G401.6 (cell line): Measurements from ENCODE around the gene NDUFV1.

Experiments used
- FAIRE-seq: peaks from 2 replicates; lab custom pipeline; 2012; peaks lifted over from hg19 to GRCh38; lab: Jason Lieb, UNC

The NDUFV1 gene

DNA sequence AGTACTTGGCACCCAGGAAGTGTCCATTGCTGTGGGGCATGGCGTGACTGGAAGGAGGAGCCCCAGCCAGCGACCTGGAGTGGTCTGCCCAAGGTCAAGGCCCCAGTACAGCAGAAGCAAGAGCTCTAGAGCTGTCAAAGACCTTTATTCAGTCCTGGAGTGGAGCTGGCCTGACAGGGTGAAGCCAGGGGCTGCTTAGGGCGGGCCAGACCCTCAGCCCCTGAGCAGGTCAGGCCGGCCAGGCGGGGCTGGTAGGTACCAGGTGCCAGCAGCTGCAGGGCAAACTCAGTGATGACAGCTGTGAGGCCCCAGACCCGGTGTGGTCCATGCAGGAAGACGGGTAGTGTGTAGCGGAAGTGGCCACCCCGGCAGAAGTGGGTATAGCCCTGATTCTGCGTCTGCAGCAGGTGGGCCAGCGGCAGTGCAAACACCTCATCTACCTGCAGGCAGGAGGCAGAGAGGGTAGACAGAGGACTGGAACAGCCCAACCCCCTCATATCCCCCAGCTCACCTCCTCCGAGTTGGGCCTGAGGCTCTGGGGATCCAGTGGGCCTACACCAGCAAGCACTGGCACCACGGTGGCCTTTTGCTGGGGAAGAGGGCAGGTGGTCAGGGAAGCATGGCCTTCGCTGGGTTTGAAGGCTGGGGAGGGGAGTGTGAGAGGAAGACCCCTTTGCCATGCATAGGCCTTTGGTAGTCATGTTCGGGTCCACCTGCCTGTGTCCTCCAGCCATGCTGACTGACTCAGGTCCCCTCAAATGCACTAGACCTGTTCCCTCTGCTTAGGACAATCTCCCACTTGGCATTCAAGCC is 21.3 kb downstream of the NDUFV1 start:
- FAIRE-seq, result no peak

DNA sequence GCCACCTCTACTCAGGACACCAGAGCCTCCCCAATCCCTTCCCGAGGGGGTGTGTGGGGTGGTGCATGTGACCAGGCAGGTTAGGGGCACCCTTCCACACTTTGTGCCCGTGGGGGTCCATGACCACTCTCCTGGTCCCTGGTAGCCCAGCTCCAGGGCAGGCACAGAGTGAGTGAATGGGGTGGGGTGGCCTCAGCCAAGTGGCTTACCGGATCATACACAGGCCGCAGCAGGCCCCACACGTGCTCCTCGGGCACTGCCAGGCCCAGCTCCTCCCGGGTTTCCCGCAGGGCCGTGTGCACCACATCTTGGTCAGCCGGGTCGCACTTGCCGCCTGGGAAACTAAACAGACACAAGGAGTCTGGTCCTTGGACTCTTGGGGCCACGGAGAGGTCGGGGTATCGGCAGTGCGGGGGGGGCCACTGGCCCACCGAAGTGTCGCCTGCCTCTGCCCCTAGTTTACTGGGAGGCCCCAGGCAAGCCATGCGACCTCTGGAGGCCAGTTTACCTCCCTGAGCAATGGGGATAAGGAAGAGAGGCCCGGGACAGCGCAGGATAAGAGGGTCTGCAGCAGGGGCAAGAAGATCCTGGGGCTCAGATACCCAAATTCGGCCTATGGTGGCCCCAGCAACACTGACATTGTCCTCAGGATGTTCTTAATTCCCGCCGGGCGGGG is 22.1 kb downstream of the NDUFV1 start:
- no peak for FAIRE-seq

DNA sequence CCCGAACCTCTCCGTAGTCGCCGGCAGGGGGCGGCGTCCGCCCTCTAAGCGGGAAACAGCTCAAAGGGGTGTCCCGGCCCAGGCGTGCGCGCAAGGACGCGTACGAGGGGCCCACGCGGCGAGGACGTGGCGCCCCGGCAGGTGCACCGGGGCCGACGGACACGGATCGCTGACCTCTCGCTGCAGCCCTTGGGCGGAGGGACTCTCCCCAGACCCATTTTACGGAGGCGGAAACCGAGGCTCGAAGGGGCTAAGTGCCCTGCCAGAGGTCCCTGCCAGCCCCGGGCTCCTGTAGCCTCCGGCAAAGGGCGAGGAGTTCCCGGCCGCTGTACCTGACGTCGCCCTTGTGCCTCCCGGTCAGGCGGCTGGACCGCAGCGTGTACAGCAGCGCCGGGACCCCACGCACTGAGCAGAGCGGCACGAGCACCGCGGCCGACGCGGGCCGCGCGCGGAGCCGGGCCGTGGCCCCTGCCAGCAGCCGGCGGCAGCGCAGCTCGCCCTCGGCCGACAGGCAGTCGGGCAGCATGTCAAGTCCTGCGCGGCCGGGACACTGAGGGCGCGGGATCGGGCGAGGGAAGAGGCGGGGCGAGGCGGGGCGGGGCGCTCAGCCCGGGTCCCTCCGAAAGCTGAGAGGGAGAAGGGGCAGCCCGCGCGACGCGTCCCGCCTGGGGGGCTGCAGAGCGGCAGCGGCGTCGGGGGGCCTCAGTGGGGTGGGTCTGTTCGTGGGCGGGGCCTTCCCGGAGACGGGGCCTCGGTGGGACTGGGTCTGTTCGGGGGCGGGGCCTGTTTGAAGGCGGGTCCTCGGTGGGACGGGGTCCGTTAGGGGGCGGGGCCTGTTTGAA is 22.9 kb downstream of the NDUFV1 start, which contains the start of gene NUDT8:
Gene NUDT8 (minus strand): TSS at position 552 of the 842 bp plus-strand sequence. CDS start 26 bp downstream, at position 526.
- no peak for FAIRE-seq

DNA sequence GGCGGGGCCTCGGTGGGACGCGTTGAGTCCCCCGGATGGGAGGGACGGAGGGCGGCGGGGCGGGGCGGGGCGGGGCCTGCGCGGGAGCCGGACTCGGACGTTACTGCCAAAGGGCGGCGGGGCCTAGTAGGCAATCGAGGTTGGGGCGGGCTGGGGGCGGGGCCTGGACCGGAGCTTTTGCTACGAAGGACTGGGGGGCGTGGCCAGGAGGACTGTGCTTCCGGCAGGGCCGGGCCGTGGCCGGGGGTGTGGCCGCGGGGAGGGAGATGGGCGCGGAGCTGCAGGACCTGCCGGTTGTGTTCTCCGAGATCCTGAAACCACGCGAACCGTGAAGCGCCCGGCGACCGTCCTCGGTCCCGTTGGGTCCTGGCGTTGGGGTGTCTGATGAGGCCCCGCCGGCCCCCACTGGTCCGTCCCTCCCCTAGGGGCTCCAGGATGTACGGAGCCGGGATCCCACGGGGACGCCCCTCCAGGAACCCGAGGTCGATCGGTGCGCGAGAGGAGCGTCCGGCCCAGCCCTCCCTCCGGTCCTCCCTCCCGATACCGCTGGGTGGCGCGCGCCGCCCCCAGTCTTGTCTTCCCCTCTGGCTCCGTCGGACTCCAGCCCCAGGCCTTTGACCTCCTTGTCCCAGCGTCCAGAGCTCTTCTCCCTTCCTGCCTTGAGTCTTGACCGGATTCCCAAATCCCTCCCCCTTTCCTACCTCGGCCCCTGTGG is 23.6 kb downstream of the NDUFV1 start:
- no peak for FAIRE-seq

DNA sequence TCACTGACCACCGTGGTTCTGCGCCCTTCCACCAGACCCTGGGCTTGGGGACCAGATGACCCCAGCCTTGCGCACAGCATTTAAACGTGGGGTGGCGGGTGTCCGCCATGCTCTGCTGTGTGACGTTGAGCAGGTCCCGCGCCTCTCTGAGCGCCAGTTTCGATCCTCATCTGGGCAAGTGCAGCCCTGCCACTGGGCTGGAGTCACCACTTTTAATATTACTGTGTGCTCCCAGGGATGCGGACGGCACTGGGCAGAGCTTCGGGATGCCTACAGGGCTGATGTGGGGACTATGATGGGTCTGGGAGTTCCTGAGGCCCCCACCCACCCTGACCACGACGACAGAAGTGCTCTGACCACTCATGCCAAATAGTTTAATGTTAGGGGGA is 24.2 kb downstream of the NDUFV1 start:
- no peak for FAIRE-seq

DNA sequence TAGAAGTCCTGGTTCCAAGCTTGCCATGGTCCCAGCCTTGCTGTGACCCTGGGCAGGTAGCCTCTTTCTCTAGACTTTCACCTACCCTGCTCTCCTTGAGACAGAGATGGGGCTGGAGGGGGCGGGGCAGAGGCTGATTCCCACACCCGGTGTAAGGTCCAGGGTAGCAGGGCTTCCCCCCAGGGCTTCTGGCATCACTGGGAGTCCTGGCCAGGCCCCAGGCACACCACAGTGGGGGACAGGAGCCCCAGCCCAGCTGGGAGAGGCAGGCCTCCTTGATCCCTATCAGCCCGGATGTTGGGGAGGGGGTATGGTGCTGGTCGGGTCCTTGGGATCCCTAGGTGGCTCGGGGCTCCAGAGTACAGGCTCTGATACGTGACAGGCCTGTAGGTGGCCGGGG is 24.7 kb downstream of the NDUFV1 start:
- FAIRE-seq, result no peak

DNA sequence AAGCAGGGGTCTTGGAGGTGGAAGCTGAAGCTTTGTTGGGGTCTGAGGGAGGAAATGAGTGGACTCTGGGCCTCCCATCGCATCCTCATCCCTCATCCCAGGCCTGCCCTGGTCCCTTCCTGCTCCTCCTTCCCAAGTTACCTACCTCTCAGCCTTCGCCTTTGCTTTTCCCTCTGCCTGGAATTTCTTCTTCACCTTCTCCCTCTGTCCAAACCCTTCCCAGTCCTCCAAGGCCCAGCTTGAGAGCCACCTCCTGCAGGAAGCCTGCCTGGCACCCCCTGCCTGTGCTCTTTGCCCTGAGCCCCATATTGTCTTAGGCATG is 25.1 kb downstream of the NDUFV1 start:
- no peak for FAIRE-seq

DNA sequence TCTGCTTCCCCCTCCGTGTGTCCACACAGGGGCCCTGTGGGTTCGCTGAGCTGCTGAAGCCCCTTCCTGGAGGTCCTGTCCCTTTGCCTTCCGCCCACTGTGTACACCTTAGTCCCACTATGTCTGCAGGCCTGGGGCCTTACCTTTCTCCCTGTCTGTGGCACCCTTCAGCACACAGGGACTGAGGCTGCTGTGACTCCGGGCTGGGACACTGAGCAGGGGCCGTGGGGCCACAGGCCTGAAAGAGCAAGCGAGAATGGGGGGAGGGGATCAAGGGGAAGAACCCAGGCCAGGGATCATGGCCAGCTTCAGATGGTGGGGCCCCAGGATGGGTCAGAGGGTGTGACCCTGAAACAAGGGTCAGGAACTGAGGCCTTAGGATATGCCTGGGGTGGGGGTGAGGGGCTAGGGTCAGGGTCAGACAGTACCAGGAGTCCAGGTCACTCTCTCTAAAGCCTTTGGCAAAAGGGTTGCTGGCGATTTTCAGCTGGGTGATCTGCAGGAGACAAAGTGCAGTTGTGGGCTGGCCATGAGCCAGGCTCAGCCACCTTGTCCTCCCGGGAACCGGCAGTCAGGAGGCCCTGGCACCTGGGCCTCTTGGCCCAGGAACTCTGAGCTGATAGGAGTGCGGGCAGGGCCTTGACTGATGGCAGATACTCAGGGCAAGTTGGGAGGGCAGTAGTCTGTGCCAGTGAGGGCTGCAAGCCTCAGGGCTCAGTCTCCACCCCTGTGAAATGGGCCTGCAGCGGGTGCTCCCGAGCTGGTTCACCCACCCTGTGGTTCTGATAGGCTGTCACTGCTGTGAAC is 25.6 kb downstream of the NDUFV1 start:
- FAIRE-seq, result no peak

DNA sequence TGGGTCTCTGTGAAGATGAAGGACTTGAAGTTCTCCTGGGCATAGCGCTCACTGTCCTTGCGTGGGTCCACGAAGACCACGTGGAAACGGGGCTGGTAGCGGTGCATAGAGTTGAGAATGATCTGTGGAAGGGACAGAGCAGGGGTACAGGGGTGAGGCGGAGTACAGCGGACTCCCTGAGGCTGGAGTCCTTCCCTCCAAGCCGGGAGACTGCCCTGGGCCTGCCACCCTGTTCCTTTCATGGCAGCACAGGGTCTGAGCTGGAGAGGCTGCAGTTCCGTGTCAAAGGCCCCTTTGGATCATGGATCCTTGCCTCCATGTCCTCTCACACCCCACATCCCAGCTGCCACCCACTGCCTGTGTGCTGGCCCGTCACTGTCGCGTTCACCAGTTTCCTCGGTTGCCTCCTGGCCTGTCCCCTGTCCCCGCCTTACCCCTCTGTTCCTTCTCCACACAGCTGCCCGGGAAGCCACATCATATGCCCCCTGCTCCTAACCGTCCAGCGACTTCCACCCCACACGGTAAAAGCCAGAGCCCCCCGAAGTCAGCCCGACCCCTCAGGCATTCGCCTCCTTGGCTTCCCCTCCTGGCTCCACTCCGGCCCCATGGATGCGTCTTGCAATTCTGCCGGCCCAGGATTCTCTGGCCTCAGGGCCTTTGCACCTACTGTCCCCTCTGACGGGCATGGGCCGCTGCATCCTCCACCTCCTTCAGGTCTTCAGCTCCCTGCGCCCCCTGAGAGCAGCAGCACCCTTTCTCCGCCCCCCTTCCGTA is 26.4 kb downstream of the NDUFV1 start:
- no peak for FAIRE-seq

DNA sequence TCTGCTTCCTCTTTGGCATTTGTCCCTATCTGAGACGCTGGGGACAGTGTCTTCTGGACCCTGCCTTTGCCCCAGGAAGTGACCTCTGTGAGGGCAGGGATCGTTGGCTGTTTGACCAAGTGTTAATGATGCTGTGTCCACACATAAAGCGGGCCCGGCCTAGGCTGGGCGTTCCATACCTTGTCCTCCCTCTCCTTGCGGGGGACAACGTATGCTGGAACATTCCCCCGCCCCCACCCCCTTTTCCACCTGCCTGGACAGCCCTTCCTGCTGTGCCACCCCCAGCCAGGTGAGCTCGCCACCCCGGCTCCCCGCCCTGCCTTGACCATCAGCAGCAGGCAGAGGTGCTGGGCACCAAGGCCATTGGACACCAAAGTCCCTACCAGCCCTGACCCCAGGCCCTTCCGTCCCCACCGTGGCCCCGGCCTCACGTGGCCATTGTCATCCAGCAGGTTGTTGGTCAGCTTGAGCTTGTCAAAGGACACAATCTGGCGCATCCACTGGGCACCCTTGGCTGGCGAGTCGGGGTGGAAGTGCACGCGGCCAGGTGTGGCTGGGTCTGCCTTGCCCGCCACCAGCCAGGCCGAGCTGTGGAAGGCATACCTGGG is 27.1 kb downstream of the NDUFV1 start:
- FAIRE-seq, result no peak

DNA sequence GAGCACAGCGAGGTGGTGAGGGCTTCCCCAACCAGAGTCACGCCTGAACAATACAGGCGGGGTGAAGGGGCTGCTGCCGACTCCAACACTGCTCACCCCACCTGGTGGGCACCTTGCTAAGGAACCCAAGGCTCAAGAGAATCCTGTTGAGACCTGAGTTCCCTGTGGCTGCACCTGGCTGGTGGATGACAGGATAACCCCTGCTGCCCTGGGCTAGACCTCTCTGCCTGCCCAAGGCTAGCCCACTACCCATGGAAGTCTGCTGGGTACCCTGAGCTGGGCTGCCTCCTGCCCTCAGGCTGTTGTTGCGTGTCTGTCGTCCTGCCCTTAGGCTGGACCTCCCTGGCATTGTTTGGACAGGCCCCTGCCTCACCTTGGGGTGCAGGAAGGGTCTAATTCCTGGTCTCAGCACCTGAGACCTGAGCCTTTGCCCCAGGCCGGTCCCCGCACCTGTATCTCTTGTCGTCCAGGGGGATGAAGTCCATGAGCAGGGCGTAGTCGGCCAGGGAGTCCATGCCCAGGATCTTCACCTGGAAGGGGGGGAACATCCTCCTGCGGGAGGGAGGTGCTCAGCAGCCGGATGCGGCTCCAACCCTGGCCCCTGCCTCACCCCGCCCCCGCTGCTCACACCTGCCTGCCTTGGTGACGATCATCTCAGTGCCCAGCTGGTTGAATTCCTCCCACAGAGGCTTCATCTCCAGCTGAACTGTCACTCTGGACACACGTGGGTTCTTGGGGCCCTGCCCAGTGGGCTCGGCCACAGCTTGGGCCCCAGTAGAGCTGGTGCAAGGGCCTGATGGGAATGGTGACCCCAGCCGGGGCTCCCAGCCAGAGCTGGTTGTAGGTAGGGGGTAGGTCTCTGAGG is 27.9 kb downstream of the NDUFV1 start:
- FAIRE-seq, result no peak

DNA sequence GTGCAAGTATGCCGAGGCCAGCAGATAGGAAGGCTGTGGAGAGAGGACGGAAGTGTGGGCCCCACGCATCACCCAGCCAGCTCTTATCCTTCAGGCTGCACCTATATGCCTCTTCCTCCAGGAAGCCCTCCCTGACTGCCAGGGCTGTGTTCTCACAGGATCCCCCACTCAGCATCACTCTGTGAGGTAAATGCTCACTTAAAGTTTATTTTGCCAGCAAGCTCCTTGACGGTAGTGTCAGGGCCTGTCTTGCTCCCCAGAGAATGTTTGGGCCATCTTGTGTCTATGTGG is 28.4 kb downstream of the NDUFV1 start:
- no peak for FAIRE-seq

DNA sequence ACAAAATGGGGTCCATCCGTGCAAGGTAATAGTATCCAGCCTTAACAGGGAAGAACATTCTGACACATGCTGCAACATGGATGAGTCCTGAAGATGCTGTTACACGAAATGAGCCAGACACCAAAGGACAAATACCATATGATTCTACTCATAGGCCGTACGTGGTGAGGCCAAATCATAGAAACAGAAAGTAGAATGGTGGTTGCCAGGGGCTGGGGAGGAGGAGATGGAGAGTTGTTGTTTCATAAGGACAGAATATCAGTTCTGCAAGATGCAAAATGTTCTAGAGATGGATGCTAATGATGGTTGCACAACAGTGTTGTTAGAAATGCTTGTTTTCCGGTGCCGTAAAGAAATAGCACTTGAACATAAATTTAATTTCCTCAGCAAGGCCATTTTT is 30.2 kb downstream of the NDUFV1 start:
- FAIRE-seq, result no peak

DNA sequence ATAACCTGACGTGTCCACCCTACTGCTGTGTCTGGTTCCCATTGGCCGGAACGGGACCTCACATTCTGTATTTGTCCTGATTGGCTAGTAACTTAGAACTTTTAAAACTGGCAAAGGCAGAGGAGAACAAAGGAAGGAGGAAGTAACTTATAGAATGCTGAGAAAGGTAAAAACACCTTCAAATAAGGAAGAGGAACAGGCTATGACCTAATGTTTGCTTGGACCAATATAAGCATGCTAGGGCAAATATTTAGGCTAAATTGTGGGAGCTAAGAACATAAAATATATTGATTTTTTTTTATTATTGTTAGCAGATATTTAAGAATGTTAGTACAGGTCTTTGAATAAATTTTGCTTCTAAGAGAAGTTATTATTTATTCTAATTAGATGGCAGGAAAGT is 30.7 kb downstream of the NDUFV1 start:
- FAIRE-seq, result peak; percentile 30

DNA sequence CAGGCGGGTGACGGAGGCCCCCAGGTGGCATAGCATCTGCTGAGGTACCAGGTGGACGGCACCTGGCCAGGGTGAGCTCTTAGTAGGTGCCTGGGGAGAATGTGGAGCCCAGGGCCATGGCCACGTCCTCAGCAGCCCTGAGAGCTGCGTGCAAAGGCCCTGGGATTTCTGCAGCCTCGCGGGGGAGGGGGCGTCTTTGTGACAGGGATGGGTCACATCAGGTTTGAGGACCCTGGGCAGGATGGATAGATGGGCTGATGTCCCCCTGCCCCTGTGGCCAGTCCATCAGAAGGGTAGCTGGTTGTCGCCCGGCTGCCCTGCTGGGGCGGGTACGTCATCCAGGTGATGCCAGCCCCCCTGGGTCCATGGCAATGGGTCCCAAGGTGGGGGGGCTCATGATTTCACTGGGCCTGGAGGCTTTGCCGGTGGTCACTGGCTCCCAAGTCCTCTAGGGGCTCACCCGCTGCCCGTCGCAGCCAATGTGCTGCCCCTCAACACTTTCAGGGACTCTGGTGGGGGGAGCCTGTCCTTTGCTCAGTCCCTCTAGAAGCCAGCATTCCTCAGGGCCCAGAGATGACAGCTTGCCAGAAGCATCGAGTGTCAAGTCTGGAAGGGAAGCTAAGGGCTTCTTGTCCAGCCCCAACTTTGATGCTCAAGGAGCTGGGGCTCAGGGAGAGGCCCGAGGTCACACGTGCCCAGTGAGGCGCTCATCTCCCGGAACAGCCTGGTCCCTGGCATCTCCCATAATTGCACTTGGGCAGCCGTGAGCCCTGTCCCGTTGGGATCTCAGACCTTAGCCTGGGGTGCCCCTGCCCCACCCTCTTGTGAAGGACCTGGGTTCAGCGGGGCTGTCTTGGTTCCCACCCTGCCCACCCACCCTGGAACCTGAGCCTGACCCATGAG is 32.0 kb downstream of the NDUFV1 start:
- FAIRE-seq, result no peak

DNA sequence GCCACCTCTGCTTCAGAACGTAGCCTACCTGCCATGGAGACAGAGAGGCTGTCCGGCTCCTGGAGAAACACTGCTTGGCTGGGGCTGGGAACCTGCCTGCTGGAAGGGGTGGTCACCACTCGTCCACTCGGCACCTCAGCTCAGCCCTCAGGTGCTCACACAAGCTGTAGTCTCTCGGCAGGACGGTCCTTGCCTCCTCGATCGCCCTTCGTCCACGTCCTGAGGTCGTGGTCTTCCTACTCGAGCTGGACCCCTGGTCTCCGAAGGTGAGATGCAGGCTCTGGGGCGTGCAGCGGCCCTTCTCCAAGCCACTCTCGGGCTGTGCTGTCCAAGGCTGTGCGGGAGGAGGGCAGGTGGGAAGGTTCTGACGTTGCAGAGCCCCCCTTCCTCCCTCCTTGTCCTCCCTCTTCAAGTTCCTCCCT is 32.7 kb downstream of the NDUFV1 start, which contains the start of gene TBX10:
Gene TBX10 (minus strand): TSS at position 326 of the 422 bp plus-strand sequence. CDS start 291 bp downstream, at position 35.
- FAIRE-seq, result no peak

DNA sequence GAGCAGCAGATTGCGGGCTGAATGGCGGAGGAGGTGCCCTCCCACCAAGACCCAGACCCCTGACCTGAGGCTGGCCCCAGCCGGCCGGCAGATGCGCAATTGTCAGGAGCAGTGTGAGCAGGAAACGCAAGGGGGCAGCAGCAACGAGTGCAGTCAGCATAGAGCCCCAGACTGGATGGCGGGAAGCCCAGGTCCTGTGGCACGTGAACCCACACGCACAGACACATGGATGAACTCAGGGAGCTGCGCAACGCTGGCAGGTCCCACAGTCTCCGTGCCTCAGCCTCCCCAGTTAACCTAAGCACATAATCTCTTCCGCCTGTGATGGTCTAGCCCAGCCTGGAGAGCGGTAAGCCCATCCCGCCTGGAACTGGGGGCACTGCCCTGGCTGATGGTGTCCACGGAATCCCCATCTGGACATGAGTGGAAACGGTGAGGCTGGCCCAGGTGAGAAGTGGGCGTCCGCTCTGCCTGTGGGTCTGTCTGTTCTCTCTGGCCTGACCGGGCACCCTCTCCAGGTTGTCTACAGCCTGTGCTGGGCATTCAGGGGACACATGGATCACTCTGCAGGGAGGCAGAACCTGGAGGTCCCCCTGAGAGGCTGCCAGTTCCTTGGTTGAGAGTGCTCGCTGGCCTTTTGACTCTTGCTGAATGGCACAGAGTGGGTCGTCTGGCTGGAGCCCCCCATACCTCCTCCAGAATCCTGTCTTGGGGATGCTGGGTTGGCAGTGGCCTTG is 33.5 kb downstream of the NDUFV1 start:
- no peak for FAIRE-seq
